Neural crest cell (in vitro differentiated cells): ENCODE measurements around the gene SNRPE. TPM values are rescaled to one million over a fixed set of nuclear protein-coding genes. Genes with fewer than 3 reads are reported as not detected.

Source experiments
- DNase-seq: peaks from one replicate; pipeline ENCODE4 v3.0.0; 2021; ENCODE audit warnings: low read depth, mixed read lengths, low spot score
- H3K27ac Mint-ChIP-seq: one replicate; pipeline ENCODE4 v1.8.0; 2021; ENCODE audit warnings: mild to moderate bottlenecking, mixed read lengths; ENCODE audit not compliant: unreplicated experiment
- H3K27me3 Mint-ChIP-seq: 2 replicates; pipeline ENCODE4 v1.8.0; 2021; ENCODE audit warnings: low read depth, mild to moderate bottlenecking, mixed read lengths
- H3K36me3 Mint-ChIP-seq: 2 replicates; pipeline ENCODE4 v1.8.0; 2021; ENCODE audit warnings: low read depth, mild to moderate bottlenecking, mixed read lengths
- H3K4me1 Mint-ChIP-seq: 2 replicates; pipeline ENCODE4 v1.8.0; 2021; ENCODE audit warnings: mixed read lengths
- H3K4me3 Mint-ChIP-seq: one replicate; pipeline ENCODE4 v1.8.0; 2021; ENCODE audit warnings: mild to moderate bottlenecking, mixed read lengths
- H3K9me3 Mint-ChIP-seq: 2 replicates; pipeline ENCODE4 v1.8.0; 2021; ENCODE audit warnings: mixed read lengths
- CTCF ChIP-seq: fragments of 200-600 bp; sonication (generic); conservative IDR thresholded peaks from 2 replicates; pipeline ENCODE4 v1.5.0; 2021; ENCODE audit warnings: antibody characterized with exemption, mild to moderate bottlenecking
- total RNA-seq: library from RNA; stranded (reverse); gene quantifications from 2 replicates; pipeline ENCODE4 v1.2.1, GENCODE V29; 2021

The SNRPE gene
- total RNA-seq, 1 donor from 2014 or later = 308 TPM

DNA sequence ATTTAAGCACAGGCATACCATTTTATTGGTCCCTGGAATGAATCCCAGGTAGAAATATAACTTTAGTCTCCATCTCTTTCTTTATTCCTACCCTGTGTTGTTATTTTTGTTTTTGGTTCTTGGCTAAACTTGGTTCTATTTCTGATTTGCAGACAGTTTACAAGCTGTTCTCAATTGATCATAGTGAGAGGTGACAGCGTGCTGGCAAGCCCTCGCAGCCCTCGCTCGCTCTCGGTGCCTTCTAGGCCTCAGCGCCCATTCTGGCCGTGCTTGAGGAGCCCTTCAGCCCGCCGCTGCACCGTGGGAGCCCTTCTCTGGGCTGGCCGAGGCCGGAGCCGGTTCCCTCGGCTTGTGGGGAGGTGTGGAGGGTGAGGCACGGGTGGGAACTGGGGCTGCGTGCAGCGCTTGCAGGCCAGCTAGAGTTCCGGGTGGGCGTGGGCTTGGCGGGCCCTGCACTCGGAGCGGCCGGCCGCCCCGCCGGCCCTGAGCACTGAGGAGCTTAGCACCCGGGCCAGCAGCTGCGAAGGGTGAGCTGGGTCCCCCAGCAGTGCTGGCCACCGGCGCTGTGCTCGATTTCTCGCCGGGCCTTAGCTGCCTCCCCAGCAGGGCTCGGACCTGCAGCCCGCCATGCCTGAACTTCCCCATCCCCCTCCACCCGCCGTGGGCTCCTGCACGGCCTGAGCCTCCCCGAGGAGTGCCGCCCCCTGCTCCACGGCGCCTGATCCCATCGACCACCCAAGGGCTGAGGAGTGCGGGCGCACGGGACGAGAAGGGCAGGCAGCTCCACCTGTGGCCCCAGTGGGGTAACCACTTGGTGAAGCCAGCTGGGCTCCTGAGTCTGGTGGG lies 38.7 kb downstream of the SNRPE start:
- no peaks in the 10 kb centered on the region for H3K27me3 Mint-ChIP-seq
- DNase-seq = no peak
- H3K4me3 Mint-ChIP-seq = no peak overlapping the region
- no peaks in the 10 kb centered on the region for H3K4me1 Mint-ChIP-seq
- H3K27ac Mint-ChIP-seq = no peak overlapping the region
- H3K36me3 Mint-ChIP-seq = peaks cover 4% of the 10 kb centered on the region
- TF ChIP-seq CTCF = no peak
- peaks cover 9% of the 10 kb centered on the region for H3K9me3 Mint-ChIP-seq

DNA sequence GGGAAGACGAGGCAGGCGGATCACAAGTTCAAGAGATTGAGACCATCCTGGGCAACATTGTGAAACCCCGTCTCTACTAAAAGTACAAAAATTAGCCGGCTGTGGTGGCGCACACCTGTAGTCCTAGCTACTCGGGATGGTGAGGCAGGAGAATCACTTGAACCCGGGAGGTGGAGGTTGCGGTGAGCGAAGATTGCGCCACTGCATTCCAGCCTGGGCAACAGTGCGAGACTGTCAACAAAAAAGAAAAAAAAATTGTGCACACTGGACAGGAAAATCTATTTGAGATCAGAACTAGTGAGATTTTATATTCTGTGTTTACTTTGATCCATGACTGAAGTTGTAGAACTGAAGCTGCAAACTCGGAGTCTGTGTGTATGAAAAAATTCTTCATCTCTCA lies 40.2 kb downstream of the SNRPE start:
- no peak overlapping the region for H3K27ac Mint-ChIP-seq
- TF ChIP-seq CTCF = no peak
- H3K27me3 Mint-ChIP-seq = no peaks in the 10 kb centered on the region
- DNase-seq = no peak
- H3K4me1 Mint-ChIP-seq = no peaks in the 10 kb centered on the region
- H3K4me3 Mint-ChIP-seq = no peak overlapping the region
- no peaks in the 10 kb centered on the region for H3K36me3 Mint-ChIP-seq
- peaks cover 7% of the 10 kb centered on the region for H3K9me3 Mint-ChIP-seq

GRCh38 chr1:203905275-203905674 lies 43.9 kb downstream of the SNRPE start:
- Mint-ChIP-seq H3K27ac (no peak overlapping the region), H3K9me3 (peaks cover 7% of the 10 kb centered on the region), H3K4me1 (no peaks in the 10 kb centered on the region), H3K4me3 (no peak overlapping the region), H3K27me3 (no peaks in the 10 kb centered on the region), H3K36me3 (no peaks in the 10 kb centered on the region)
- TF ChIP-seq CTCF = no peak
- no peak for DNase-seq

DNA sequence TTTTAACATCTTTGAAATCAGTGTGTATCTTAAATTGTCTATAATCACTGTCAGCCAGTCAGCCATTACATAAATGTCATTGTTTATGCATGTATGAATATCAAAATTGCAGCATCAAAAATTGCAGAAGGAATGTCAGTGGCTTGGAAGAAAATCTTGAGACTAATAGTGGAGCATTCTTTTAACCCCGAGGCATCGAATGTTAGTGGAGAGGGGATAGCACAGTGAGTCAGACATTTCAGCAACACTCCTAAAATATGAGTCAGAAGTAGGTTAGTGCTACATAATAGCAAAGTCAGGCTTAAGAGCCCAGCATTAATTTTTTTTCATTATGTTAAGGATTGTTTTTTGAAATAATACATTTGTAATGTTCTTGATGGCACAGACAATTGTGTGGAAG lies 45.5 kb downstream of the SNRPE start:
- Mint-ChIP-seq H3K27ac (no peak overlapping the region), H3K36me3 (no peaks in the 10 kb centered on the region), H3K9me3 (peaks cover 2% of the 10 kb centered on the region), H3K4me3 (no peak overlapping the region), H3K4me1 (no peaks in the 10 kb centered on the region), H3K27me3 (no peaks in the 10 kb centered on the region)
- DNase-seq = no peak
- no peak for TF ChIP-seq CTCF

GRCh38 chr1:203907901-203908300 lies 46.5 kb downstream of the SNRPE start:
- Mint-ChIP-seq H3K27me3 (no peaks in the 10 kb centered on the region), H3K4me1 (no peaks in the 10 kb centered on the region), H3K36me3 (no peaks in the 10 kb centered on the region), H3K27ac (no peak overlapping the region), H3K4me3 (no peak overlapping the region), H3K9me3 (no peaks in the 10 kb centered on the region)
- no peak for DNase-seq
- TF ChIP-seq CTCF = no peak
